PC-3 (cell line): ENCODE data around the gene UQCC2.

Experiments used
- CTCF ChIP-seq: fragments of 300-600 bp; sonication (generic); conservative IDR thresholded peaks from 2 replicates; pipeline ENCODE4 v1.5.1; 2017; ENCODE audit warnings: antibody characterized with exemption, low read depth, mild to moderate bottlenecking, low read length
- EZH2 ChIP-seq: fragments of 300-600 bp; sonication (generic); IDR thresholded peaks from one replicate; pipeline ENCODE4 v1.6.1; 2017; ENCODE audit warnings: antibody characterized with exemption, mild to moderate bottlenecking, low read length; ENCODE audit not compliant: unreplicated experiment
- EZH2phosphoT487 ChIP-seq: fragments of 300-600 bp; sonication (generic); IDR thresholded peaks from 2 replicates; pipeline ENCODE4 v1.6.1; 2018; ENCODE audit warnings: mild to moderate bottlenecking, antibody characterized with exemption, low read length, borderline replicate concordance

DNA sequence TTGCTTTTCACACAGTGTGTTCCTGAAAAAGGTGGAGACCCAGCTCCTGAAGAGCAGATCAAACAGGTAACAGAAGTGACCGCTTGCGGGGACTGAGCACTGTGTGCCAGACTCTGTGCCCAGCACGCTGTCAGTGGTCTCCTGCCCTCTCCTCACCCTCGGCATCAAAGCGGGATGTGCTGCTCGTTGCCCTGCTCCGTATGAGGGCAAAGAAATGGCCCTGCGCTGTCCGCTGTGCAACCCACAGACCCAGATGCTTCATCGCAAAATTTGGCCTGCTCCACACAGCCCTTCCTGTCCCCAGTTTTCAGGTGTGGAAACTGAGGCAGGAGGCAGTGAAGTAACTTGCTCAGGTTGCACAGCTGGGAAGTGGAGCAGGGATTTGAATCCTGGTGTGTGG is 13.7 kb downstream of the UQCC2 start:
- TF ChIP-seq CTCF (no peak), EZH2phosphoT487 (no peak), EZH2 (no peak)
